Measurements from ENCODE around the gene RPP30. TPM values are rescaled to one million over a fixed set of nuclear protein-coding genes. Genes with fewer than 3 reads are reported as not detected.

RPP30 gene
- total RNA-seq (23.6 and 26.7 TPM in 2 replicates), polyA plus RNA-seq (48.4 and 51.4 TPM in 2 replicates)

GRCh38 chr10:90871766-90872647 lies at the start of gene RPP30:
RPP30 (plus strand) TSS chr10:90871974; CDS start chr10:90871987, 13 bp downstream.
- H3K36me3 ChIP-seq, result peaks cover 7% of the 10 kb centered on the region
- DNase-seq (ENCODE audit: low read depth in 1 of 2, low spot score in 1 of 2), result peak; percentile 88 to 89
- TF ChIP-seq CTCF (IDR thresholded peaks at IDR 0.05; ENCODE audit: low read depth, low read length), result no peak
- peaks cover 7% of the 10 kb centered on the region for H3K4me1 ChIP-seq (ENCODE audit: low read depth)
- peak within 1 kb of the TSS; percentile 93 for H3K4me3 ChIP-seq
- peak within 1 kb of the TSS; percentile 81 for H3K27ac ChIP-seq
- H3K27me3 ChIP-seq, result no peaks in the 10 kb centered on the region
- no peaks in the 10 kb centered on the region for H3K9me3 ChIP-seq (ENCODE audit: low read depth)

- no peak for DNase-seq (ENCODE audit: low read depth in 1 of 2, low spot score in 1 of 2)
- Histone ChIP-seq H3K9me3 (ENCODE audit: low read depth) (no peaks in the 10 kb centered on the region), H3K27me3 (no peaks in the 10 kb centered on the region), H3K4me3 (no peak overlapping the region), H3K36me3 (no peaks in the 10 kb centered on the region), H3K4me1 (ENCODE audit: low read depth) (no peaks in the 10 kb centered on the region), H3K27ac (no peak overlapping the region)
- no peak for TF ChIP-seq CTCF (IDR thresholded peaks at IDR 0.05; ENCODE audit: low read depth, low read length)
Measured at GRCh38 chr10:90822508-90822907, 49.3 kb upstream of the RPP30 start.

GRCh38 chr10:90832111-90832510 lies 39.7 kb upstream of the RPP30 start:
- no peaks in the 10 kb centered on the region for H3K36me3 ChIP-seq
- no peak for TF ChIP-seq CTCF (IDR thresholded peaks at IDR 0.05; ENCODE audit: low read depth, low read length)

GRCh38 chr10:90834326-90834725 lies 37.4 kb upstream of the RPP30 start:
- Histone ChIP-seq H3K27ac (no peak overlapping the region), H3K36me3 (no peaks in the 10 kb centered on the region), H3K4me3 (no peak overlapping the region), H3K27me3 (no peaks in the 10 kb centered on the region), H3K4me1 (ENCODE audit: low read depth) (no peaks in the 10 kb centered on the region), H3K9me3 (ENCODE audit: low read depth) (no peaks in the 10 kb centered on the region)
- no peak for DNase-seq (ENCODE audit: low read depth in 1 of 2, low spot score in 1 of 2)
- TF ChIP-seq CTCF (IDR thresholded peaks at IDR 0.05; ENCODE audit: low read depth, low read length), result no peak

More at GRCh38 chr10:90832111-90832510, 39.7 kb upstream of the RPP30 start:
- no peaks in the 10 kb centered on the region for H3K27me3 ChIP-seq
- no peaks in the 10 kb centered on the region for H3K4me1 ChIP-seq (ENCODE audit: low read depth)
- H3K4me3 ChIP-seq, result no peak overlapping the region
- no peak for DNase-seq (ENCODE audit: low read depth in 1 of 2, low spot score in 1 of 2)
- H3K9me3 ChIP-seq (ENCODE audit: low read depth), result no peaks in the 10 kb centered on the region
- H3K27ac ChIP-seq, result no peak overlapping the region

- no peaks in the 10 kb centered on the region for H3K36me3 ChIP-seq
- no peaks in the 10 kb centered on the region for H3K4me1 ChIP-seq (ENCODE audit: low read depth)
- no peak overlapping the region for H3K27ac ChIP-seq
- TF ChIP-seq CTCF (IDR thresholded peaks at IDR 0.05; ENCODE audit: low read depth, low read length), result no peak
- DNase-seq (ENCODE audit: low read depth in 1 of 2, low spot score in 1 of 2), result no peak
- H3K4me3 ChIP-seq, result no peak overlapping the region
- no peaks in the 10 kb centered on the region for H3K9me3 ChIP-seq (ENCODE audit: low read depth)
- H3K27me3 ChIP-seq, result no peaks in the 10 kb centered on the region
Measured at GRCh38 chr10:90837486-90837885, 34.3 kb upstream of the RPP30 start.

Data from cardiac muscle cell (in vitro differentiated cells and primary cell).